Caki2 (cell line): ENCODE measurements around the gene SPIRE1. TPM values are rescaled to one million over a fixed set of nuclear protein-coding genes. Genes with fewer than 3 reads are reported as not detected.

Source experiments
- DNase-seq: peaks from one replicate; pipeline ENCODE4 v3.0.0-alpha.2; 2015; ENCODE audit warnings: low read depth
- in situ Hi-C: cut with HindIII; loops from 2 replicates; pipeline ENCODE4 v1.10.0; 2016; ENCODE audit warnings: low sequenced_read_pairs, low pct_unique_long_range_greater_than_20kb, mixed read lengths
- total RNA-seq: library from RNA; depleted of rRNA; stranded (reverse); fragments of >200 nt; shearing (Covaris generic); gene quantifications from 2 replicates; pipeline ENCODE4 v1.2.3, GENCODE V29; 2014; ENCODE audit warnings: low replicate concordance

Gene SPIRE1
- total RNA-seq, 1 experiment from 2014 or later: 40.2 TPM

DNA sequence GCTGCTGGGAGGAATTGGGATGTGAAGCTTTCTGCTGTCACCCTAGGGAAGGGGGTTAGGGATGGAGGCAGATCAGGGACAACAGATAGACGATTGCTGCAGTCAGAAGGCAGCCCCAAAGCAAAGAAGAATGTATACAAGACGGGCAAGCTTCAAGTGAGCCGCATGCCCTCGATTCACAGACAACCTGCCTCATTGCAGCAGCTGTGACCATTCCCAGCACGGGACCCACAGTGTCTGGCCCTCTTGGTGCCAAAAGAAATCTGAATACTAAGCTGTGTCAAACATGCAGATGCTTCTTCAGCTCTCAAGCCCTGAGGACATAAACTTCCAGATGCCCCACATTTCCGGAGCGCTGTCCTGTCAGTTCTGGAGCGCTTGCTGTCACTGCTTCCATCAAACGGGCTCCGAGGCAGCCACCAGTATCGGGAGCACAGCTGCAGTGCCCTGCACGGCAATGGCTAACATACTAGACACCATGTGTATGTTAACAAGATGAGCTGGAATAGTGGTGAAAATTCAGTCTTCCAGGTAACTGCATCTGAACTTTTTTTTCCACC, 216.4 kb downstream of the SPIRE1 start:
- in situ Hi-C loops: no loop called here
- DNase-seq: no peak

DNA sequence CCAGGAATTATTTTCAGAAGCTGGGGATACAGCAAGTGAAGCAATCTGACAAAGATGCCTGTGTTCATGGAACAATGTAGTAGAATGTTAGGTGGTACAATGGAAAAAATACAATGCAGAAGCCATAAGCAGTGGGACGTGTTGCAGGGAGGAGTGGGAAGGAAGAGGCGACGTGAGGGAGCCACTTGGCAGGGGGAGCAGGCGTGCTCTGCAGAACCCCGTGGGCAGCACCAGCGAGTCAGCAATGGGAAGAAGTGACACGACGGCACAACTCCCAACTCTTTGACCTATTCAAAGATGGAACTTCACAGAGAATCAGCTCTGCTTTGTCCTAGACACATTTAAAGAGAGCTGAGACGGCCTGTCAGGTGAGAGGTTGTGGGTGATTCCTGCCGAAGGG, 219.7 kb downstream of the SPIRE1 start:
- in situ Hi-C loops: no loop called here

DNA sequence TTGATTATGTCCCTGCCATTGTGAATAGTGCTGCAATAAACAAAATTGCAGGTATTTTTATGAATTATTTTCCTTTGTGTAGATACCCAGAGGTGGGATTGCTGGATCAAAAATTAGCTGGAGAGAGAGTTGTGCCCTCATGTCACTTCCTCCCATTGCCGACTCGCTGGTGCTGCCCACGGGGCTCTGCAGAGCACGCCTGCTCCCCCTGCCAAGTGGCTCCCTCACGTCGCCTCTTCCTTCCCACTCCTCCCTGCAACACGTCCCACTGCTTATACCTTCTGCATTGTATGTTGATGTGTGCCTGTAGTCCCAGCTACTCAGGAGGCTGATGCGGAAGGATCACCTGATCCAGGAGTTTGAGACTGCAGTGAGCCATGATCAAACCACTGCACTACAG, 222.0 kb downstream of the SPIRE1 start:
- DNase-seq: no peak
- in situ Hi-C loops: no loop called here

More for the DNA sequence above, 219.7 kb downstream of the SPIRE1 start:
- DNase-seq: no peak

DNA sequence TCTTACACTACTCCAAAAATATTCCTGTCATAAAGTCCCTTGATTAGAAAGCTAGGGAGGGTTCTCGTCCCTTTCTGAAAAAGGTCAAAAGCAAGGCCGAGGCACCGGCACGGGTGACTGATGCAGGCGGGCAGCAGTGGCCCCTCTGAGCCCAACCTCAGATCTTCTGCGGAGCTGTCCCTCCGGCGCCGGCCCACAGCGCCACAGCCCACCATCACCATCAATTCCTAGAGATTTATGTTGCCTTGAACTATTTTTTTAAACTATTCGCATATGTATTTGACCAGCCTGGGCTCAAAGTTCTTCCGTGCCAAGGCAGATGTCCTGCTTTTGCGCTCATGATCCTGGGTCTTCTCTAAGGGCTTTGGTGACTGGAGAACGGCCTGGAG, 223.4 kb downstream of the SPIRE1 start:
- DNase-seq: no peak
- in situ Hi-C loops: no loop called here

DNA sequence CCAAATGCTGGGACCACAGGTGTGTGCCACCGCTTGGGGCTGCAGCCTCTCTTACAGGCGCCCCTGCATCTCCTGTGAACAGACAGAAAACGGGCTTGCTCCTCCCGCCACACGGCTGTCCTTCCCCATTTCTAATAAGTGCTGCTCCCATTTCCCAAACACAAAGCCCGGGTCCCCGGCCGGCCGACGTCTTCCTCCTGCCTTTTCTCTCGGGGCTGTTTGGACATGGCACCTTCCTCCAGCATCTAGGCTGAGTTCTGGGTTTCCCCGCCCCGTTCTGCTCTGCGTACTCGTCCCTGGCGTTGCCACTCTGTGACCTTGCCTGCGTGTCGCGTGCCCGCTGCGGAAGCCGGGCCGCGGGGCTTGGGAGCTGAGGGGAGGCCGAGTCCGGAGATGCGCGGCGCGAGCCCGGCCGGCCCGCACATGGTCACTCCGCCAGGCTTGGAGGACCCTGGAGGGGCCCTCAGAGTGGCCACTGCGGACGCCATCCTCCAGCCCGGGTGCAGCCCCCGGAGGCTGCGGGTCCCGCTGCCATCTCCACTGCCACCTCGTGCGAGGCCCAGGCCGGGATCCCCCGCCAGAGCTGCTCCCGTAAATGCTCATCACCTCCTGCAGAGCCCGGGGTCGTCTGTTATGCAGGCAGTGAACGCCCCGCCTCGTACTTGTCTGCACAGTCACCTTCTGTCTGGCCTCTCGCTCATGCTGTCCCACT, 223.9 kb downstream of the SPIRE1 start:
- in situ Hi-C loops: no loop called here
- no peak for DNase-seq

DNA sequence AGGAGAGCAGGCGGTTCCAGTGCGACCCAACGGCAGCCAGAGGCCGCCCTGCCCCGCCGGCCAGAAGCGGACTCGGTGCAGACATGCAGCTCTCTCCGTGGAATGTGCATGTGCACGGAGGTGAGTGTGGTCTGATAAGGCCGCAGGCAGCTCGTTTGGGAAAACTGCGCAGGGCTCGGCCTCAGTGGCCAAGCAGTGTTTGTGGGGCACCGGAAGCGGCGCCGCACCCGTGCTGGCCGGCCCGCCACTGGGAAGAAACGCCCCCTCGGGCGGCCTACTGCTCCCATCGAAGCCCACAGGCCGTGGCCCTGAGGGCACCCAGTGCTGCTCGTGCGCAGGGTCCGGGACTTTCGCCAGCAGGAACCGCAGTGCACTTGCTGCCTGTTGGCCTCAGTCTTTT, 225.0 kb downstream of the SPIRE1 start:
- in situ Hi-C loops: no loop called here
- no peak for DNase-seq

DNA sequence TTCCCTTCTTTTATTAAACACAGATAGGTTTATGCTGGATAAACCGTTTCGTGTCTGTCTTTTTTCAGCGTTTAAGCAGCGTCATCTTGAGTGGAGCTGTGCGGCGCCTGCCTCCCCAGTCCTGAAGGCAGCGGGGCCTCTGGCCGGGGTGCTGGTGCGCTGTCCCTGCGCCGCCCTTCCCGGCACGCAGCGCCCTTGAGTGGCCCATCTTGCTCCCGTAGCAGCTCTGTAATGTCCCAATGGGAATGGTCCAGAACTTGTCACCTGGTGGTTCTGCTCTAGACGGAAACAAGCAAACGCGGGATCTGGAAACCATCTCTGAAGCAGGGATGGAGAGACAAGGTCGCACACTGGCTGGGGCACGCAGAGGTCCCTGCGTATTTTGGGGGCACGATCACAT, 225.7 kb downstream of the SPIRE1 start:
- in situ Hi-C loops: no loop called here
- no peak for DNase-seq

DNA sequence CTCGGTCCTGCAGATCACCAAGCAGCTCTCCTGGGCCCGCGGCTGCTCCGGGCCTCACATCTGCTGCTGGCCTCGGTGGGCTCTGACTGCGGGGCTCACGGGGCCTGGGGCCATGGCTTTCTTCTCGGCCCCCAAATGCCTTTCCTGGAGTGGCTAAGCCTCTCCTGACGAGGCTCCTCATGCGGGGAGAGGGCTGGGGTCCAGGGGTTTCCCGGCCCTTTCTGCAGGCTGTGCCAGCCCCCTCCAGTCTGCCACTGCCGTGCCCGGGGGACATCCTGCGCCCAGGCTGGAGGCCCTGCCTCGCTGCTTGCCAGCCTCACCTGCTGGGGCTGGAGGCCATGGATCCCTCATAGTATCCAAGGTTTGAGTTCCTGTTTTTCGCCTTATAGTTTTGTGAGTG, 226.3 kb downstream of the SPIRE1 start:
- no peak for DNase-seq
- in situ Hi-C loops: no loop called here

DNA sequence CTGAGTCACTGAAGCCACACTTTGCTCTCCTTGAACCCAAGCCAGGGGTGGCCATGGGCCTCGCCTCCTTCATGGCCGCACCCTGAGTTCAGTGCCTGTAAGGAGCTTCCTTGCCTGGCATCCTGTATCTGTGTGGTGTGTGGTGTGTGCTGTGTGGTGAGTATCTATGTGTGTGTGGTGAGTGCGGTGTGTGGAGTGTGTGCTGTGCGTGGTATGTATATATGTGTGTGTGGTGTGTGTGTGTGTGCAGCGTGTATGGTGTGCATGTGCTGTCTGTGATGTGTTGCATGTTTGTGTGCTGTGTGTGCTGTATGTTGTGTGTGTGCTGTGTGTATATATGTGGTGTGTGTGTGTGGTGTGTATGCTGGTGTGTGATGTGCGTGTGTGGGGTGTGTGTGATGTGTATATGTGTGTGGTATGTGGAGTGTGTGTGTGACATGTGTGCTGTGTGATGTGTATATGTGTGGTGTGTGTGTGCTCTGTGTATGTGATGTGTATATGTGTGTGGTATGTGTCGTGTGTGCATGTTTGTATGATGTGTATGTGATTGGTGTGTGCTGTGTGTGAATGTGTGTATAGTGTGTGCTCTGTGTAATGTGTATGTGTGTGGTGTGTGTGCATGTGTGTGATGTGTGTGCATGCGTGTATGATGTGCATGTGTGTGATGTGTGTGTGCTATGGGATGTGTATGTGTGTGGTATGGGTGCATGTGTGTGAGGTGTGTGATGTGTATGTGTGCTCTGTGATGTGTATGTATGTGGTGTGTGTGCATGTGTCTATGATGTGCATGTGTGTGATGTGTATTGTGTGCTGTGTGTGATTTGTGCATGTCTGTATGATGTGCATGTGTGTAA, 227.5 kb downstream of the SPIRE1 start:
- DNase-seq: no peak
- in situ Hi-C loops: no loop called here

DNA sequence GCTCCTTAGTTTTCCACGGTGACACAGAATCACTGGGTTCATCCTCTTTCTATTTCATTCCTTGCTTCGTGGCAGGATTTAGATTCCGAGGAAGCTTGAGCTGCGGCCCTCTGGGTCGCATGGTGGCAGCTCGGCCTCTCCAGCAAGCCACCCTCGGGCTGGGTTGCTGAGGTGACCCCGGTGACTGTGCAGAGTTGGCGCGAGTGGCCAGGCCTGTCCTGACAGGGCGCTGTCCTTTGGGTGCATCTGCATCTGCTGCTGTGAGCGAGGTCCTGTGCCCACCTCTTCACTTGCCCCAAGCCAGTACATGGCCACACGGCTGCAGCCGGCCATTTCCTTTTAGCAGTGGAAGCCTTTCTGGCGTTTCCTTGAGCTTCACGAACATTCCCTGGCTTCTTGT, 228.4 kb downstream of the SPIRE1 start:
- no peak for DNase-seq
- in situ Hi-C loops: no loop called here

DNA sequence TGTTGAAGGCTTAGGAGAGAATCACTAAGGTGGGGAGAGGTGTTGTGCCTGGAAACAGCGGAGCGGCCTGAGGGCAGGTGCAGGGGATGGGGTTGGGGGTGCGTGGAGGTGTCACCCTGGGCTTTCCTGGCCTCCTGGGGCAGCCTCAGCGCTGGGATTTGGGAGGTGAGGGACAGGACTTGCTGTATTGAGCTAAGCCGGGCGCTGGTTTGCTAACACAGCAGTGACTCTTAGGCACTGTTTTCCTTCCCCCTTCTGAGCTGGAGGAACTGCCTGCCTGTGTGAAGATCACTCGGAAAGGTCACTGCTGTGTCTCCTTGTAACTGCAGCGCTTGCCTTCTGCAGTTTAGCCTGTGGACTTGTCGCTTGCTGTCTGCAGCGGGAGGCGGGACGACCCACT, 229.0 kb downstream of the SPIRE1 start:
- DNase-seq: no peak
- in situ Hi-C loops: no loop called here

DNA sequence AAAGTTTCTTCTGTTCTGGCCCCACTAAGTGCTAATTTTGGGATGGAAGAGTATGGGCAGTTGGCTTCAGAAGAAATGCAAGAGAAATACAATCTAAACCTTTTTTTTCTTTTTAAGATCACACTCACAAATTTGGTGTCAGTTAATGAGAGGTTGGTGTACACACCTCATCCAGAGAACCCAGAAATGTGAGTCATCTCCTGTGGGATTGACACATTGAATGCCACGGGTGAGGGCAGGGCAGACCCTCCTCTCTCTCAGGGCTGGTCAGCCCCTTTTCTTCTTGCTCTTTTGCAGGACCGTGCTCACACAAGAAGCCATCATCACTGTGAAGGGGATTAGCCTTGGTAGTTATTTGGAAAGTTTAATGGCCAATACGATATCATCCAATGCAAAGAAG, 231.0 kb downstream of the SPIRE1 start:
- in situ Hi-C loops: no loop called here
- no peak for DNase-seq

DNA sequence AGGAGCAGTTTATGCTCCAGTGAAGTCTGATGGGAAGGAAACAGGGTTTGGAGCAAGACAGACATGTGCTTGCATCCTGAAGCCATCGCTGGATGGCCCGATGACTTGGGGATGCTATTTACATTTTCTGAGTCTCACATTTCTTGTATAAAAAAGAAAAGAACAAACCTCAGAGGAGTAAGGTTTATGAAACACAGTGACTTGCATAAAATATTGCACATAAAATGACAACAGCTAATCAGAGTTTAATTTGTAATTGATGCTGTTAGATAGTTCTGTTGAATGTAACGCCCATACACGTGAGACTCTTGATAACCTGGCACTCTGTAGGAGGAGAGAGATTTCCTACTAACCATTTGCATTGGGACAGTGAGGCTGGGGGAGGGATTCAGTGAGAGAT, 233.7 kb downstream of the SPIRE1 start:
- no peak for DNase-seq
- in situ Hi-C loops: no loop called here

DNA sequence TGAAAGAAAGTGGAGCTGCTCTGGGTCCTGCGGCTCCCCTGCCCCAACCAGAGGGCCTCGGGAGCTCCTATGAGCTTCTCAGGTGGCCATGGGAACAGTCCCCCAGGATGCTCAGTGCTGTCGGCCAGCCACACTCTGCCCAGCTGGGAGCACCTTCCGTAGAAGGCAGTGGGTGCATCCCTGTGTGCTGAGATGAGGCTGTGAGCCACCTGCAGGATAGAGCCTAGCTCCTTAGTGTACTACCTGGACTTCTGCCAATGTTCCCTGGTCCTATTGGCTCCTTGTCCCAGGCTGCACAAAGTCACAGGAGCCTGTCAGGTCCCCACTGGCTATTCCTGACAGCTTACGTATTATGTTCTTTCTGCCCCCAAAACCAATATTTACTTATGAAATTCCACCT, 234.1 kb downstream of the SPIRE1 start:
- DNase-seq: no peak
- in situ Hi-C loops: no loop called here

DNA sequence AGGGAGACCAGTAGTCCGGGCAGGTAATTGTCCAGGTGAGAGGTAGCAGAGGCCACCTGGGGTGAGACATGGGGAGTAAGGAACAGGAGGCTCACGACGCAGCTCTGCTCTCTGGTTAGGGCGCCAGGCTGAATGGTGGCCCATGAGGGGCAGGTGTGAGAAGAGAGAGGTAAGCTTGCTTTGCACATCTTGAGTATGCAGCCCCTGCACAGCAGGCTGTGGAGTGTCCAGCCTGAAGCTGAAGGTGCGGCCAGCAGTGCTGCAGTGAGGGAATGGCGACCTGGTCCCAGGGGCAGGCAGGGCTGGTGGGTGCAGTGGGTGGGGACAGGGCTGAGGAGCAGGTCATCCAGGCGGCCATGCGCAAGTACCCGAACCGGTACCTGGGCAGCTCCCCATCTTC, 234.5 kb downstream of the SPIRE1 start:
- DNase-seq: no peak
- in situ Hi-C loops: no loop called here

DNA sequence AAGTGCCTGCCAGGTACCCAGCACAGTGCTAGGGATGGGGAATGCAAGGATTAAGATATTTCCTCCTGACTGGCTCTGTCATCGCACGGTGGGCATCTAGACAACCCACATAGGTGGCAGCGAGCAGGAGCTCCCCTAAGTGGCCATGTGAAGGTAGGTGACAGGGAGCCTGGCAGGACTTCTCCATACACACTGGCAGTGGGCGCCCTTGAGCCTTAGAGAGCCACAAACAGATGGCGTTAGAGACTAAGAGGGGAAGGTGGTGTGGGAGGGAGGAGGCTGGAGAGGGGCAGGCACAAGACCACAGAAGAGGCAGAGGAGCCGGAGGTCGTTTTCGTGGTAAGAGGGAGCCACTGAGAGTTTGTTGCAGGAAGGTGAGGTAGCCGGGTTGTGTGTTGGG, 235.0 kb downstream of the SPIRE1 start:
- in situ Hi-C loops: no loop called here
- peak; percentile 27 for DNase-seq

DNA sequence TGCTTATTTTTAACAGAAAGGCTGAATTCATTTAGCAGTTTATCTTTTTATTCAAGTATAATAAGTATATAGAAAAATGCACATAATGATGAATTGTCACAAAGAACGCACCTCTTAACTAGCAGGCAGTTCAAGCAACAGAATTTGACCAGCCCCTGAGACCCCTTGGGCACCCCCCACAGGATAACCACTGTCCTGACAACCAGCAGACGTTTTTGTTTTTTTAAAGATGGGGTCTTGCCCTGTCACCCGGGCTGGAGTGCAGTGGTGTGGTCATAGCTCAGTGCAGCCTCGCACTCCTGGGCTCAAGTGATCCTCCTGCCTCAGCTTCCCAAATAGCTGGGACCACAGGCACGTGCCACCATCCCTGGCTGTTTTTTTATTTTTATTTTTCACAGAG, 236.2 kb downstream of the SPIRE1 start:
- in situ Hi-C loops: no loop called here
- no peak for DNase-seq

DNA sequence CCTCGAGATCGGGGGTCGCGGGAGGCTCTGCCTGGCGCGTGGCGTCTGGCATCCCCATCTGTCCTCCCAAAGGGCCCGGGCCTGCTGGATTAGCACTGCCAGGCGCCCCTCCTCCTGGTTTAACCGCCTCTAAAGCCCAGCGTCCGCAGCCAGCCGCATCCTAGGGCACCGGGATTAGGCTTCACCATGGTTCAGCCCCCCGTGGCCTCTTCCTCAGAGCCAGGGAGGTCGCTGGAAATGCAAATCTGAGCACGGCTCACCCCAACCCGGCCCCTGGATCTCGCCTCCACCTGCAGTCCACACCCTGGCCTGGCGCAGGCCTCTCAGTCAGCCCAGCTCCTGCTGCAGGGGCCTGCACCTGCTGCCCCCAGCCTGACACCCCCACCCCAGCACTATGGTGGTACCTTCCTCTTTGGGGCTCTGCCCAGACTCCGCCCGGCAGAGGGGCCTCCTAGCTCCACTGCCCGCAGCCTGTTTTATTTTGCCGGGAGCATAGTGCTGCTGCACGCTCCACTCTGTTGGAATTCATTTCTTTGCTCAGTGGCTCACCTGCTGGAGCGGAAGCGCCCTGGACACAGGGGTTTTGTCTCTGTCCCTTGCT, 237.0 kb downstream of the SPIRE1 start:
- in situ Hi-C loops: no loop called here
- no peak for DNase-seq

DNA sequence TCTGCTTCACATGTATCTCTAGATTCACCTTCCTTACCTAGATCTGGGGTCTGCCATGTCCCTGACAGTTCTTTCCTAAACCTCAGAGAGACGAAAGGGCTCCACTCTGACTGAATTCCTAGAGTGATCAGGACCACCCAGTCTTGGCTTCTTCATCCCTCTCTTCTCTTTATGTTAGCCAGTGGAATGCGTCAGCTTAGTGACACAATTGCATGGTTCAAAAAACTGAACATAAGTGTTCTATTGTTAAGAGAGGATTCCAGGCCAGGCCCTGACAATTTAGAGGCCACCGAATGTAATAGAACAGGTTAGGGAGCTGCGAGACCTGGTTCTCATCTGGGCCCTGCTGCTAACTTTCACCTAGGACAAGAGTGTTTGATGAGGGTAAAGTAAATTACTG, 240.2 kb downstream of the SPIRE1 start:
- in situ Hi-C loops: no loop called here

More for the DNA sequence above, 240.2 kb downstream of the SPIRE1 start:
- DNase-seq: no peak
